NB4 (cell line): ENCODE measurements around the gene CLEC4M.

Experiments
- MYC ChIP-seq: IDR thresholded peaks from 2 replicates; pipeline ENCODE4 v1.6.1; 2011; ENCODE audit warnings: low read depth, low read length
- POLR2A ChIP-seq: IDR thresholded peaks from 2 replicates; pipeline ENCODE4 v1.6.1; 2011; ENCODE audit warnings: mild to moderate bottlenecking; ENCODE audit not compliant: insufficient read length; ENCODE audit errors: extremely low read depth
- TF ChIP-seq, protein P1 (sequence below): IDR thresholded peaks from one replicate; pipeline ENCODE4 v1.5.1; 2012; ENCODE audit warnings: low read depth, low read length
- TF ChIP-seq, protein P2 (sequence below): IDR thresholded peaks from 2 replicates; pipeline ENCODE4 v1.6.1; 2011; ENCODE audit warnings: low read depth, low read length

- no peak for TF ChIP-seq MYC
- TF ChIP-seq POLR2A: no peak
- TF ChIP-seq, protein P1, sequence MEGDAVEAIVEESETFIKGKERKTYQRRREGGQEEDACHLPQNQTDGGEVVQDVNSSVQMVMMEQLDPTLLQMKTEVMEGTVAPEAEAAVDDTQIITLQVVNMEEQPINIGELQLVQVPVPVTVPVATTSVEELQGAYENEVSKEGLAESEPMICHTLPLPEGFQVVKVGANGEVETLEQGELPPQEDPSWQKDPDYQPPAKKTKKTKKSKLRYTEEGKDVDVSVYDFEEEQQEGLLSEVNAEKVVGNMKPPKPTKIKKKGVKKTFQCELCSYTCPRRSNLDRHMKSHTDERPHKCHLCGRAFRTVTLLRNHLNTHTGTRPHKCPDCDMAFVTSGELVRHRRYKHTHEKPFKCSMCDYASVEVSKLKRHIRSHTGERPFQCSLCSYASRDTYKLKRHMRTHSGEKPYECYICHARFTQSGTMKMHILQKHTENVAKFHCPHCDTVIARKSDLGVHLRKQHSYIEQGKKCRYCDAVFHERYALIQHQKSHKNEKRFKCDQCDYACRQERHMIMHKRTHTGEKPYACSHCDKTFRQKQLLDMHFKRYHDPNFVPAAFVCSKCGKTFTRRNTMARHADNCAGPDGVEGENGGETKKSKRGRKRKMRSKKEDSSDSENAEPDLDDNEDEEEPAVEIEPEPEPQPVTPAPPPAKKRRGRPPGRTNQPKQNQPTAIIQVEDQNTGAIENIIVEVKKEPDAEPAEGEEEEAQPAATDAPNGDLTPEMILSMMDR: no peak
- TF ChIP-seq, protein P2, sequence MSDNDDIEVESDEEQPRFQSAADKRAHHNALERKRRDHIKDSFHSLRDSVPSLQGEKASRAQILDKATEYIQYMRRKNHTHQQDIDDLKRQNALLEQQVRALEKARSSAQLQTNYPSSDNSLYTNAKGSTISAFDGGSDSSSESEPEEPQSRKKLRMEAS: no peak
These were observed 16.8 kb downstream of the CLEC4M start for GRCh38 chr19:7779631-7780486.
